Measurements from ENCODE around the gene SRSF8.
A peak's percentile ranks its signal among the peaks of the same experiment; 100 is the strongest.

SRSF8 gene

GRCh38 chr11:95070471-95070870, 3.8 kb downstream of the SRSF8 start:
- DNase-seq = no peak

- no peak for DNase-seq
Observed at GRCh38 chr11:95072948-95073347, 6.2 kb downstream of the SRSF8 start.

GRCh38 chr11:95074792-95075563, 8.3 kb downstream of the SRSF8 start:
- DNase-seq = peak; percentile 42 to 68 (median 45)

GRCh38 chr11:95076416-95076815, 9.7 kb downstream of the SRSF8 start:
- no peak for DNase-seq

GRCh38 chr11:95076981-95077380, 10.3 kb downstream of the SRSF8 start:
- no peak for DNase-seq

- peak in 1 of 3 experiments; percentile 33 for DNase-seq
Observed at GRCh38 chr11:95078526-95078925, 11.8 kb downstream of the SRSF8 start.

- DNase-seq = no peak
Observed at GRCh38 chr11:95081010-95081409, 14.3 kb downstream of the SRSF8 start.

- no peak for DNase-seq
Observed at GRCh38 chr11:95081412-95081811, 14.7 kb downstream of the SRSF8 start.

- DNase-seq = no peak
Observed at GRCh38 chr11:95082576-95083001, 15.9 kb downstream of the SRSF8 start.

- no peak for DNase-seq
Observed at GRCh38 chr11:95084509-95084908, 17.8 kb downstream of the SRSF8 start.

- no peak for DNase-seq
Observed at GRCh38 chr11:95085117-95085816, 18.5 kb downstream of the SRSF8 start.

GRCh38 chr11:95086151-95086550, 19.4 kb downstream of the SRSF8 start:
- DNase-seq = no peak

GRCh38 chr11:95086836-95087570, 20.3 kb downstream of the SRSF8 start:
- DNase-seq = no peak

- no peak for DNase-seq
Observed at GRCh38 chr11:95088946-95089619, 22.4 kb downstream of the SRSF8 start.

- DNase-seq = peak; percentile 80 to 86 (median 84)
Observed at GRCh38 chr11:95089620-95090542, 23.2 kb downstream of the SRSF8 start, which contains the start of gene ENDOD1. Gene ENDOD1 (plus strand): TSS chr11:95089846. CDS start chr11:95089928, 82 bp downstream.

- DNase-seq = no peak
Observed at GRCh38 chr11:95091663-95092180, 25.0 kb downstream of the SRSF8 start.

GRCh38 chr11:95092549-95093324, 26.0 kb downstream of the SRSF8 start:
- no peak for DNase-seq

GRCh38 chr11:95093548-95093947, 26.8 kb downstream of the SRSF8 start:
- DNase-seq = peak in 2 of 3 experiments; percentile 27 to 57

GRCh38 chr11:95095858-95096587, 29.3 kb downstream of the SRSF8 start:
- peak in 1 of 3 experiments; percentile 36 for DNase-seq

- no peak for DNase-seq
Observed at GRCh38 chr11:95097209-95097608, 30.5 kb downstream of the SRSF8 start.

Measured in NCI-H1417 (cell line).